Measurements from ENCODE around the gene TNIP1.
A peak's percentile ranks its signal among the peaks of the same experiment; 100 is the strongest.

The TNIP1 gene

GRCh38 chr5:151040211-151040747, 40.6 kb downstream of the TNIP1 start:
- DNase-seq (ENCODE audit: low read depth) = peak; percentile 47

- no peak for DNase-seq (ENCODE audit: low read depth)
Measured at GRCh38 chr5:151039665-151040064, 41.2 kb downstream of the TNIP1 start.

- DNase-seq (ENCODE audit: low read depth) = no peak
Measured at GRCh38 chr5:151038801-151039238, 42.0 kb downstream of the TNIP1 start.

- no peak for DNase-seq (ENCODE audit: low read depth)
Measured at GRCh38 chr5:151038412-151038745, 42.5 kb downstream of the TNIP1 start.

- DNase-seq (ENCODE audit: low read depth) = peak; percentile 51
Measured at GRCh38 chr5:151037561-151038411, 43.0 kb downstream of the TNIP1 start.

- no peak for DNase-seq (ENCODE audit: low read depth)
Measured at GRCh38 chr5:151036556-151036955, 44.3 kb downstream of the TNIP1 start.

- DNase-seq (ENCODE audit: low read depth) = no peak
Measured at GRCh38 chr5:151034422-151035379, 46.1 kb downstream of the TNIP1 start.

- DNase-seq (ENCODE audit: low read depth) = no peak
Measured at GRCh38 chr5:151033217-151033934, 47.5 kb downstream of the TNIP1 start.

- no peak for DNase-seq (ENCODE audit: low read depth)
Measured at GRCh38 chr5:151031554-151031953, 49.3 kb downstream of the TNIP1 start.

- DNase-seq (ENCODE audit: low read depth) = no peak
Measured at GRCh38 chr5:151030379-151030778, 50.5 kb downstream of the TNIP1 start.

- no peak for DNase-seq (ENCODE audit: low read depth)
Measured at GRCh38 chr5:151030056-151030336, 50.8 kb downstream of the TNIP1 start.

GRCh38 chr5:151029179-151030055, 51.4 kb downstream of the TNIP1 start:
- DNase-seq (ENCODE audit: low read depth) = no peak

GRCh38 chr5:151028717-151029116, 52.1 kb downstream of the TNIP1 start:
- DNase-seq (ENCODE audit: low read depth) = no peak

GRCh38 chr5:151027961-151028479, 52.8 kb downstream of the TNIP1 start:
- DNase-seq (ENCODE audit: low read depth) = no peak

- DNase-seq (ENCODE audit: low read depth) = peak; percentile 34
Measured at GRCh38 chr5:151026679-151027078, 54.2 kb downstream of the TNIP1 start.

- DNase-seq (ENCODE audit: low read depth) = no peak
Measured at GRCh38 chr5:151026088-151026487, 54.7 kb downstream of the TNIP1 start.

GRCh38 chr5:151025250-151025606, 55.6 kb downstream of the TNIP1 start:
- DNase-seq (ENCODE audit: low read depth) = no peak

- DNase-seq (ENCODE audit: low read depth) = no peak
Measured at GRCh38 chr5:151024440-151025249, 56.2 kb downstream of the TNIP1 start.

GRCh38 chr5:151023651-151024050, 57.2 kb downstream of the TNIP1 start:
- no peak for DNase-seq (ENCODE audit: low read depth)

- DNase-seq (ENCODE audit: low read depth) = peak; percentile 44
Measured at GRCh38 chr5:151023047-151023615, 57.7 kb downstream of the TNIP1 start.
